ENCODE data around the gene SPEN.

Gene SPEN

DNA sequence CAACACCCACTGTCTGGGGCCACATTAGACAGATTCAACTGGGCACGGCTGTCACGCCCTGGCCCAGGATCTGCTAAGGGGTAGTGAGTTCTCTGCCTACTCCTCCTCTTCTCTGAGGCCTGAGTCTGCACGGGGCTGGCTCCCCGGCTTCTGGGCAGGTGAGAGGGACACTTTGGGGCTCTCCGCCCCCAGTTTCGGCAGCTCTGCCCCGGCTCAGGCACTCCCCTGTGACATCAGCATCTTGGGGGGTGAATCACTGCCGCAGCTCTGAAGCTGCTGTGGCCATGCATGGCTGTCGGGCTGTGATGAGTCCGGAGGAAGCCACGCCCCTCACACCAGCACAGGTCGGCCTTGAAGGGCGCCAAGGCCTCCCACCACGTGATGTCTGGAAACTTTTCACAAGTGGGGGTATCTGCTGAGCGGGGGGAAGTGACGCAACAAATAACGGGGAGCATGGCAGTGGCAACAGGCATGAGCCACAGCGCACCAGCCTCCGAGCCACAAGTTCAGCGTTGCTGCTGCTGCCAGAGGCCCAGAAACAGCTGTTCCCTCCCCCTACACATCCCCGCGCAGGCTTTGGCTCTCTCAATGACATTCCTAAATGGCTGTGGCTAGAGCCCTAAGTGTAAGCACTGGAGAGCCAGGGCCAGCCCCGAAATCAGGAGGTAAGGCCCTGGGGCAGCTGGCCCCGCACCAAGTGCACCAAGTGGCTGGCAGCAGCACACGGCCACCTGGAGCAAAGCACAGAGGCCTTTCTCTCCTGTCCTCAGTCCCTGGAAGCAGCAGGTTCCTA is 102.1 kb downstream of the SPEN start:
- DNase-seq: peak; percentile 93

DNA sequence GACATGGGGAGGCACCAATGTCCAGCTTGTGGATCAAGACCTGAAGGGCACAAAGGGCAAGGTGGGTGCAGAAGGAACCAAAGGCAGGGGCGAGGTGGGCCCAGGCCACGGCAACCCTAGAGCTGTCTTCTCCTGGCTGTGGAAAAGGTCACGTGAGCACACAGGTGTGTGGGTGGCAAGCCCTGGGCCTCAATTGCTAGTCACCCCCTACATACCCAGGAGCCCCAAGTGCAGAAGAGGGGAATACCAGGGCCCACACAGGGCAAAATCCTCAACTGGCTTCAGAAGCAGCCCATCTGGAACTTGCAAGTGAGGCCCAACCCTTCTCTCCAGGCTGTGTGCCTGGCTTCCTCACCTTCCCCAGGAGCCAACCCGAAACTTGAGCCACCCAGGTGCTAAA is 102.8 kb downstream of the SPEN start:
- peak; percentile 83 for DNase-seq

GRCh38 chr1:15950763-15951295 is 103.3 kb downstream of the SPEN start:
- peak; percentile 91 for DNase-seq

DNA sequence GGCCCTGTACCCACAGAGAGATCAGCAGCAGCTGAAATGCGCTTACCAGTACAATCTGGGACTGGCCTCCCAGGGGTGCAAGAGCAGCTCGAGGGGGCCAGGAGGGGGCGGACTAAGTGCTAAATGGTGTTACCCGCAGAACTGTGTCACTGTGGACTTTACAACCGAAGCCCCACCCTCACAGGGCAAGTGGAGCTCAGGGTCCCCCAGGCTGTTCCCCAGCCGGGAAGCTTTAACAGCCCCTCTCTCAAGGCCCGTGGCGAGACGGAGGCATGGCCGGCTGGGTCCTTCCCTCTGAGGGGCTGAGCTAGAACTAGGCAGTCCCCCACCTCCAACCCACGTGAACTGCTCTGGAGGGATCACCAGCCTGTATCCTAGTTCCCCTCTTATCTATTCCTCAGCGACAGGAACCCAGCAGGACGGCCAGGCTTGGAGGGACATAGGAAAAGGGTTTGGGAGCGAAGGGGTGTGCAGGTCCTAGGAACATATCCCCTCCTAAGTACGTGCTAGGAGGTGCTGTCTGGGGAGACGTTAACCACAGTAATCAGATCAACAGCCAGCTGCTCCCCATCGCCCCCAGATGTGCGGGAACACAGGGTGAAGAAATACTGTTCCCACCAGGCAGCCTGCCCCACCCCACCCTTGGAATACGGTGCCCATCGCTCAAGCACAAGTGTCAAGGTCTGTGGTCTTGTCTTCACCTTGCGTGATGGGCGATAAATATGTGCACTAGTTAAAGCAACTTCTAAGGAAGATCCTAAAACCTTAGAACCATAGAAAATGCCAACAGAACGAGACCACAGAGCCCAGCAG is 104.0 kb downstream of the SPEN start:
- peak; percentile 81 for DNase-seq

GRCh38 chr1:15952317-15953258 is 105.1 kb downstream of the SPEN start:
- peak; percentile 74 for DNase-seq

GRCh38 chr1:15953294-15953771 is 105.8 kb downstream of the SPEN start:
- no peak for DNase-seq

- DNase-seq: no peak
Observed at GRCh38 chr1:15953791-15954241, 106.3 kb downstream of the SPEN start.

DNA sequence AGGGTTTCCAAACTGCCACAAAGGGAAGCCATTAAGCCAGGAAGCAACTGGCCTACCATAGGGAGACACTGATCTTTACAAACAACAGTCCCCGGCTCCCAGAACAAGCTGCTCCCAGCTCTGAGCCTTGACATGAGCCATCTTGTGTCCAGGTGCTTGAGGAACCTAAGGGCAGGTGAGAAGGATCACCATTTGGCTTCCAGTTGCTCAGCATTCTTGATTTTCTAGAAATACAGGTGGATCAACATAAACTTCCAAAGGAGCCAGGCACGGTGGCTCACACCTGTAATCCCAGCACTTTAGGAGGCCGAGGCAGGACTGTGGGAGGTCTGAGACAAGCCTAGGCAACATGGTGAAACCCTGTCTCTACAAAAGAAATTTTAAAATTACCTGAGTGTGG is 106.8 kb downstream of the SPEN start:
- DNase-seq: no peak

GRCh38 chr1:15955552-15955951 is 108.0 kb downstream of the SPEN start:
- no peak for DNase-seq

- no peak for DNase-seq
Observed at GRCh38 chr1:15956150-15956549, 108.6 kb downstream of the SPEN start.

GRCh38 chr1:15957221-15958095 is 110.0 kb downstream of the SPEN start:
- no peak for DNase-seq

- DNase-seq: no peak
Observed at GRCh38 chr1:15958111-15958510, 110.6 kb downstream of the SPEN start.

DNA sequence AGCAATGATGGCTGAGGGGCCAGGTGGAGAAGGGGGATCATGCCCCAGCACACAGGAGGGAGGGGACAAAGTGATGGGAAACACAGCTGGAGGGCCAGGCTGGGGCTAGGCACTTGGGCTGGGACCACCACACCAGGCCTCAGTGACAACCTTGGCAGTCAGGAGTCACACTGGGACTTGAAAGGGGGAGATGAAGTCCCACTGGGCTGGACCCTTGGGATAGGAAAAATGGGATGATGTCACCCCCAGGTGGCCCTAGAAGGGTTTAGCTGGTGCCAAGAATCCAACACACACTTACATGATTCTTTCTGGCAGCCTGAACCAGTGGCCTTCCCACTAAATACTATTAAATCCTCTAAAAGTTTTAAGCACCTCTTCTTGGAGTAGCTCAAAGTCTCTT is 111.3 kb downstream of the SPEN start:
- no peak for DNase-seq

- no peak for DNase-seq
Observed at GRCh38 chr1:15959424-15959823, 111.9 kb downstream of the SPEN start.

DNA sequence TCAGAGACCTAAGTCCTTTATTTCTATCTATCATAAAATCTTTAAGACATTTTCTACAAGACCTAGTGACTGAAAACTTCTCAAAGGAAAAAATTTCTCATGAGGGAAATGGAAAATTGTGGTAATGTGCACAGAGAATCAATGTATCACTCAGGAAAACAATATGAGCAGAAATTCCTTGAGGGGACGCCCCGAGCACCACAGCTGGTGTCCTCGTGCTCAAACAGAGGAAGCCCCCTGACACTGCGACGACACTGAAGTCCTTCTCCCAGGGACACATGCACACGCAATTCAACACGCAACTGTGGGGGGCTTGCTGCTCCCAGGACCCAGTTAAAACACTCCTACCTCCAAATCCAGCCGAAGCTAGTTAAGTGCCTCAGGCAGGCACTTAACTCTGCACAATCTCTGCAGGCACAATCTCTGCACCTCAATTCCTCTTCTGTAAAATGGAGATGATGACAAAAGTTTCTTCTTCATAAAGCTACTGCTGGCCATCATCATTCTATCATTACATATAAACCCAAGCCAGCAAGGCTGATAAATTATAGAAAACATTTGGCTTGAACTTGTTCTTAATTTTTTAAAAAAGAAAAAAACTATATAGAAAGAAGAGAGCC is 112.4 kb downstream of the SPEN start:
- DNase-seq: peak; percentile 63

DNA sequence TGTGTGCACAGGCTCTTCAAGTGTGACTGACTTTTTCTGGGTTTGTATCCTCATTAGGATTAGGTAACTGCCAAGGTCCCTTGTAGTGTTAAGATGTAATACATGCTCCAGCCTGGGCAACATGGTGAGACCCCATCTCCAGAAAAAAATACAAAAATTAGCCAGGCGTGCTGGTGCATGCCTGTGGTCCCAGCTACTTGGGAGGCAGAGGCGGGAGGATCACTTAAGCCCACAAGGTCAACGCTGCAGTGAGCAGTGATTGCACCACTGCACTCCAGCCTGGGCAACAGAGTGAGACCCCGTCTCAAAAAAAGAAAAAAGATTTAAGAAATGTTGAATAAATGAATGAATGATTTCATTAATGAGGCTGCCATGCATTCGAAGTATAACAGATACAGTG is 113.3 kb downstream of the SPEN start:
- no peak for DNase-seq

DNA sequence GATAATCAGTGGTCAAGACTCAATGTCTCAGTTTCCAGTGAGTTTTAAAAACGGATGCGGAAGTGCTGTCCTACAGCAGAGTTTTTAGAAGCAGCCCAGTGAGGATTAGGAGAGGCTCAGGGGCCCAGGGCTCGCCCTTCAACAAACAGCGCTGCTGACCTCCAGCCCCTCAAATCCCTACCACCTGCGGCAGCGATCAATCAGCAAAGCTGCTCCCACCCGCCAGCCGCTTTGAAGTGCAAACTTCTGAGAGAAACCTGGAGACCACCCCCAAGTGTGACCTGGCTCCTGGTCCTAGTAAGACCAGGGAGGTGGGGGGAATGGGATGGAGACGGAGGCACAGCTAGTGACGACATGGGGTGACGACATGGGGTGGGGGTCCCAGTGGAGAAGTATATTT is 114.0 kb downstream of the SPEN start:
- DNase-seq: no peak

GRCh38 chr1:15962176-15962575 is 114.7 kb downstream of the SPEN start:
- DNase-seq: no peak

DNA sequence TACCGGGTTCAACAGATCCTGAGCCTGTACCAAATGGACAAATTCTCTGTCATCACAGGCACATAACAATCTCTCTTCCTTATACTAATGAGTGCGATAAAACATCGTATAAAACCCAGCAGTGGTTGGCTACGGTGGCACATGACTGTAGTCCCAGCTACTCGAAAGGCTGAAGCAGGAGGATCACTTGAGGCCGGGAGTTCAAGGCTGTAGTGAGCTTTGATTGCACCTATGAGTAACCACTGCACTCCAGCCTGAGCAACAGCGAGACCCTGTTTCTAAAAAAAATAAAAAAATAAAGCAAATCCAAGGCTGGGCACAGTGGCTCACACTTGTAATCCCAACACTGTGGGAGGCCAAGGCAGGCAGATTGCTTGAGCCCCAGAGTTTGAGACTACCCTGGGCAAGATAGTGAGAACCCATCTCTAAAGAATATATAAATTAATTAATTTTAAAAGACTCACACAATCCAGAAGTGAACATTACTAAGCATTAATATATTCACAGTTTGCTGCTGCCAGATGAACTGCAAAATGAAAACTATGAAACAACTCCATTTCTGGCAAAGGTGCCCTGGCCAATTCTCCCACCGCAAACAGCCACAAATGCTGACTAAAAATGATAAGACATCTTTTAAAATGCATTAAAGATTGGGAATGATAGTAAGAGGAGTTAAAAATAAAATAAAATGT is 115.3 kb downstream of the SPEN start:
- DNase-seq: no peak

GRCh38 chr1:15963363-15963967 is 116.0 kb downstream of the SPEN start:
- DNase-seq: no peak
